ENCODE measurements around the gene ACP1.

ACP1 gene

DNA sequence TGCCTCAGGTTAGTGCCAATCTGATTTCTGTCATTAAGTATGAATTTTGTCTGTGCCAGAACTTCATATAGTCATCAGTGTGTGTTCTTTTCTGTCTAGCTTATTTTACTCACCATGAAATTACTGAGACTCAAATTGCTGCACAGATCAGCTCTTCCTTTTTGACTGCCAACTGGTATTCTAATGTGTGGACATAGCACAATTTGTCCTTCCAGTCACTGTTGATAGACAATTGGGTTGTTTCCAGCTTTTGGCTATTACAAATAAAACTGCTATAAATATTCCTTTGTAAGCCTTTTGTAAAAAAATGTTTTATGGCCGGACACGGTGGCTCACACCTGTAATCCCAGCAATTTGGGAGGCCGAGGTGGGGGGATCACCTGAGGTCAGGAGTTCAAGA lies 8.7 kb upstream of the ACP1 start:
- no peak for DNase-seq

DNA sequence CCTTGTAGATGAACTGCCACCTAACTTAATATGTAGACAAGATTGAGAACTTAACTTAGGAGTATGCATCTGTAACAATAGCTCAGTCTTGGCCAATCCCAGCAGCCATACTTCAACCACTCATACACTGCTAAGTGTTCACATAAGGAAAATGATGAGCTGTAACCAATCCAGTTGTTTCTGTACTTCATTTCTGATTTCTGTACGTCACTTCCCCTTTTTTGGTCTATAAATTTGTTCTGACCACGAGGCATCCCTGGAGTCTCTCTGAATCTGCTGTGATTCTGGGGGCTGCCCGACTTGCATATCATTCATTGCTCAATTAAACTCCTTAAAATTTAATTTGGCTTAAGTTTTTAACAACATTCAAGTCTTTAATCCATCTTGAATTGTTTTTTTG lies 7.3 kb upstream of the ACP1 start:
- DNase-seq, result no peak

DNA sequence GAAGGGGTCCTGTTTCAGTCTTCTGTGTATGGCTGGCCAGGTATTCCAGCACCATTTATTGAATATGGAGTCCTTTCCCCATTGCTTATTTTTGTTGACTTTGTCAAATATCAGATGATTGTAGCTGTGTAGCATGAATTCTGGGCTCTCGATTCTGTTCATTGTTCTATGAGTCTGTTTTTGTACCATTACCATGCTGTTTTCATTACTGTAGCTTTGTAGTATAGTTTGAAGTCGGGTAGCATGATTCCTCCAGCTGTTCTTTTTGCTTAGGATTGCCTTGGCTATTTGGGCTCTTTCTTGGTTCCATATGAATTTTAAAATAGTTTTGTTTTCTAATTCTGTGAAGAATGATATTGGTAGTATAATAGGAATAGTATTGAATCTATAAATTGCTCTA lies 6.9 kb upstream of the ACP1 start:
- DNase-seq, result no peak

DNA sequence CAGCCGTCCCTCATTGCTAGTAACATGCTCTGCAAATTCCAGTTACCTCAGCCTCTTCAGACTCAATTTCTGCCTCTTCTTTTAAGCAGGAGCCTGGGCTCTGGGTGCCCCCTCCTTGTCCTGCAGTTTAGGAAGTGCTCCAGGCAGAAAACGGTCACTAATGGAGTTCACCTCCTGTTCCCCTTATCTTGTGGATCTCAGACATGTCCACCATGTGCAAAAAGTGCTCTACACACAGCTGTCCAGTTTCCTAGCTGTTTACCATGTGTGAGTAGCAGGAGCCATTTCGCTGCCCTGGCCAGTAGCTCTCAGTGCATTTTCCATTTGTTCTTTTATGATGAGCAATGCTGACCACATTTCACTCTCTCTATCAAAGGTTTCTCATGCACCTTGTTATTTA lies 5.8 kb upstream of the ACP1 start:
- DNase-seq, result no peak

DNA sequence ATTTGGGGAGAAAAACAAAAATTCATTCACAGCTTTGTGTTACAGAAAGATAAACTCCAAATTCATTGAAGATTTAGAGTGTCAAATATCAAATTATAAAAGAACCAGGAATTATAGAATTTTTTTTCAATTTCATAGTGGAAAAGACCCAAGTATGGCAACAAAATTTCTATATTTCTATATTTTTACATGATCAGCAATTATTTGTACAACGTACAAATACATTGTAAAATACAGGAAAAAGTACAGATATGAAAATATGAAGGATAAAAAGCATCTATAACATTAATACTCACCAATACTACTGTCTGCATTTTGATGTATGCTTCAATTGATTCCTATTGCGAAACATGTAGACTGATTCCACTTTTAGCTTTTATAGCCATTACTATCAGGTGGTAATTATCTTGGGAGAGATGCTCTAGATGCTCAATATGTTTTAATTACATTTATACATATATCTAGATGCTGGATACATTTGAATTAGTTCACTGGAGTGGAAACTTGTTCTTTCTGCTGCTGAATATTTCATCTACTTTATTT lies 4.9 kb upstream of the ACP1 start:
- no peak for DNase-seq

DNA sequence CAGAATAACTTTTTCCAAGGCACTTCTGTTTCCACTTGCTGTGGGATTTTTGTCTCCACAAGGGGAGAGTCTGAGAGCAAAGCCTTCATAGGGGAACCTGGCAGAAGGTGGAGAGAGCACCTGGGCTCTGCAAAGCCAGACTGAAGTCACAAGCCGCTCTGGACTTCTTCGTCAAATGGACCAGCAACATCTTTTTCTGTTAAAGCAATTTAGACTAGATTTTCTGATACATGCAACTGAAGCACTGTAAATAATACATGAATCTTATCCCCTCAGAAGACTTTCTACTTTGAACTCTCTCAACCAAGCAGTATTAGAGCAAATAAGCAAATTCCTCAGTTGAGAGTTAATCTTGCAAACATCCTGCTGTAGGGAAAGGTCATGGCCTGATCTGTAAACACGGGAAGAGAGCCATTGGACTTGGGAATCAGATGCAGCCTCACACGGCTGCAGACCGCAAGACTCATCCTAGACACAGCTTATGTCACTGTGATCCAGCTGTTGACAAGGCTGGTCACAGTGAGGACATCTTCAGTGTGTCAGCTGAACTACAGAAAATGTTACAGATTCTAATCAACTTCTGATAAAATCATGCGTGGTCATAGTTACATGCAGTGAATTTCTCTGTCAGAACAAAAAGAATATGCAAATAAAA lies 4.1 kb upstream of the ACP1 start:
- no peak for DNase-seq

DNA sequence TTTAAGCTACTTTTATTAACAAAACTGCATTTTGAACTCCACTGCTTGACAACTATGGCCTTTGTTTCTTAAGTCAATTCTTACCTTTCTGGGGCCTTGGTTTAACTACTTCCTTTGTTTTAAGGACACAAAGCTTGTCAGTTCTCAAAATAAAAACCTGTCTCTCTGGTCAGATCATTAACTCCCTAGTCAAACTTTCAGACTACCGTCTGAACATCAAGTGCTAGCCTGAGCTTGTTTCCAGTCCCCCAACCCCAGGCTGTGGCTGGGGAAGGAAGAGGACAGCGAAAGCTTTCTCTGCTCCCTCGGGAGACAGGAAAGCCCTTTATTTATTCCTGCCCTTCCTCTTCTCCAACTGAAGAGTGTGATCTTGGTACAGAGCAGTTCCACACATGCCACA lies 2.6 kb upstream of the ACP1 start:
- no peak for DNase-seq

DNA sequence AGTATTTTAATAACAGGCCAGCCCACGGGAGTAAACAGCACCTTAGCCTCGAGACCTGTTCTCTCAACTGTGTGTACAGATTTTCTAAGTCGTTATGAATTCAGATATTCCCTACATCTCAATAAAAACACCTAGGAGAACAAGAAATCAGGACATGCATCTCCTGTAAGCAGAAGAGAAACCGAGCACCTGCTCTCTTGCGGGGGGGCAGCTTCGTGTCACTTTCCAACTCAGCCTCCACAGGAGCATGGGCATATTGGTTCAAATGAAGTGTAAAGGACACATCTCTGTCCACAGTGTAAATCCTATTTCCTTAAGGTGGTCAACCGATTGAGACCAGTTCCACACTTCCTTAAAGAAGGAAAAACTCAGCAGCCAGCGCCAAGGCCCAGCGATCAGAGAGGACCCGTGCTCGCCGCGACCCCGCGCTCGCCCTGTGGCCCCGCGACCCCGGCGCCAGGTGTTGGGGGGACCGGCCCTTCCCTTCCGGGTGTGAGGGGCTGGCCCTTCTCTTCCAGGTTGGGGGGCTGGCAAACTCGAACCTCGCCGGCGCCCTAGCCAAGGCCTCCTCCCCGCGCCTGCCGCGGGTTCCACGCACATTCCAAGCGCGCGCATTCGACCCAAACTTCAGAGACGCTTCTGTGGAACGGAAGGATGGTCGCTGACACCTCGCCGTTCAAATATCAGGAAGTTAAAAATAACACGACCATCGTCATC lies 1.6 kb upstream of the ACP1 start:
- DNase-seq, result no peak

DNA sequence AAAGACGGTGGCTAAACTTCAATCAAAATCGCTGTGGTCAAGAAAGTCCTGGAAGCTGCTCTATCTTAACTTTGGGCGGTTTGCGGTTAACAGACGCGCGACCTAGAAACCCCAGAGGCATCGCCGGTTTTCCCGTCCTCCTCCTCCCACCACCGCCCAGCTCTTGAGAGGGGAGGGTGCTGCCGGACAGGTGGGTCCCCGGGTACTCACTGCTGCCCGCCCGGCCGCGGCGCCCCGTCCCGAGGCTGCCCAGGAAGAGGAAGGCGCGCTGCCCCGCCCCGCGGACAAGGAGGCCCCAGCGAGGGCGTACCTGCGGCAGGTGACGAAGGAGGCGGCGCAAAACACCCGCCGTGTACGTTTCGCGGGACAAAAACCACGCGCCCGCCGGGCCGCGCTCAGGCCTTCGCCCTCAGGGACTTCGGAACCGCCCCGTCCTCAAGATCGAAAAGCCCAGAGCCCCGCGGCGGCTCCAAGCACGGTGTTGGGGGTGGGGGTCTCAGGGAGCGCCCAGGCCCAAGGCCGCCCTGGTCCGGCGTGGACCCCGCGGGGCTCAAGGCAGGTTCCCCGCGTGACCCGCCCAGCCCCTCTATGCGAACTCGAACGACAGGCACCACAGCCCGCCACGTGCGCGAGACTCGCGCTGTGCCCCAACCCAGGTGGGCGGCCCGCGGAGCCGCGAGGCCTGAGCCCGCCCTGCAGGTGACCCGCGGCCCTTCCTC lies 814 bp upstream of the ACP1 start, which contains the start of gene SH3YL1:
SH3YL1 (minus strand) TSS at position 259 of the 719 bp plus-strand sequence; CDS start at position 211, 48 bp downstream.
- DNase-seq, result peak; percentile 48 to 54

DNA sequence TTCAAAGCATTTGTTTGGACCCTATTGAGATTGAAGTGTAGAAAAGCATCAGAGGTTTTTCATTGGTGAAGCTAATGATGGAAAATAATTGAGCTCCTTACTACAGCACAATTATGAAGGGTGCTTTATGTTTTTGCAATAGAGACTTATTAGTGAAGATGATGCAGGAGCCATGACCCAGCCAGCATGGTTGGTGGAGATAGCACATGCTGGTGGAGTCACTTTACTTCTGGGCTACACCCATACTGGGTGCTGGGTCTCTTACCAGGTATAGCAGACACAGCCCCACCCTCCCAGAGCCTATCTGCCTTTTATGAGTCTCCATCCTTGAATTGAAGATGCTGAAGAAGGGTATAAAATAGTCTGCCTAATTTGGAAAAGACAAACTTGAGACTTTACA lies 3.6 kb downstream of the ACP1 start:
- DNase-seq, result no peak

DNA sequence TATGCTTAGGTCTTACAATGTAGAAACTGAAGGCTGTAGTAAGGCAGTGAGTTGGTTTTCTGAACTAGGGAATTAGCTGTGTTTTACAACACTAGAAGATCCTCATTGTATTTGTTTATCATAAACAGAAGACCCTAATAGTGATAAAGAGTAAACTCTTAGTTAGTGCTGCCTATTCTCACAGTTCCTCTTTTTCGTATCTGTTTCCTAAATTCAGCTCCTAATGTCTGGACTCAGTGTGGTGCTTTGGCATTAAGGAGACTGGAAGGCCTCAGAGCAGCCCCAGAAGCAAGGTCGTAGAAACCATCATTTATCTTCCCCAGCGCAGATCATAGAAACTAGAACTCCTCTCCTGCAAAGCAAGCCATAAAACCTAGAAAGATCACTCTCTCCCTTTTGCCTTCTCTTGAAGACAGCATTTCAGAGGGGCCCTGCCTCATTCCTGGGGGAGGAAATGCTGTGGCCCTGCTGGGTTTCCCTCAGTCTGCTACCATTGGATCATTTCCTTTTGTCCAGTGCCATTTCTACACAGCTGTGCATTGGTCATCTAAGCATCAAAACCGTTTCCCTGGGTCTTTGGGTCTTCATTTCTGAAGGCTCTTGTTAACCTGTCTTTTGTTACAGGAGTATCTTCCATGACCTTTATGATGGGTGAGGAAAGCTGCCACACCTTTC lies 4.7 kb downstream of the ACP1 start:
- no peak for DNase-seq

DNA sequence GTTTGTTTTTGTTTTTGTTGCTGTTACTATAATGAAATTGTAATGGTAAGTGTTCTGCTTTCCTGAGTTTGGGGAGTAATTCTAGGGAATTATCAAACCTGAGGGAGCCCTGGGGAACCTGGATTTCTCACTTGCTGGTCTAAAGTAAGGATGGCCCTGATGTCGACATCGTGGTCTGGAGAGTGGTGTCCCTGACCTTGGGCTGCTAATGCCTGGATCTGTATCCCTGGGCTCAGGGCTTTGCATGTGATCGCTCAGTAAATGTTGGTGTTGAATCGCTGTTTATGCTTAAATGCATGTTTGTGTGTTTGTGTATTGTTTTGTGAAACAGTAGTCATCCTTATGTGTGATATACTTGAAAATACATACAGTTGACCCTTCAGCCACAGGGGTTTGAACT lies 6.1 kb downstream of the ACP1 start:
- DNase-seq, result no peak

DNA sequence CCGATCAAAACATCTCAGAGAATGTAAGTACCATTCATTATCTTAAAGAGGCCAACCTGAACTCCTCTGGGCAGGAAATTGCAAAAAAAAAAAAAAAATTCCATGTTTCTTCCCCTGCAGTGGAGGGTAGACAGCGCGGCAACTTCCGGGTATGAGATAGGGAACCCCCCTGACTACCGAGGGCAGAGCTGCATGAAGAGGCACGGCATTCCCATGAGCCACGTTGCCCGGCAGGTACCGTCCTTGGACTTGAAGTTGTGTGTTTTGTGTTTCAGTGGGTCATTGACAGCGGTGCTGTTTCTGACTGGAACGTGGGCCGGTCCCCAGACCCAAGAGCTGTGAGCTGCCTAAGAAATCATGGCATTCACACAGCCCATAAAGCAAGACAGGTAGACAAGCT lies 7.2 kb downstream of the ACP1 start:
- DNase-seq, result no peak

DNA sequence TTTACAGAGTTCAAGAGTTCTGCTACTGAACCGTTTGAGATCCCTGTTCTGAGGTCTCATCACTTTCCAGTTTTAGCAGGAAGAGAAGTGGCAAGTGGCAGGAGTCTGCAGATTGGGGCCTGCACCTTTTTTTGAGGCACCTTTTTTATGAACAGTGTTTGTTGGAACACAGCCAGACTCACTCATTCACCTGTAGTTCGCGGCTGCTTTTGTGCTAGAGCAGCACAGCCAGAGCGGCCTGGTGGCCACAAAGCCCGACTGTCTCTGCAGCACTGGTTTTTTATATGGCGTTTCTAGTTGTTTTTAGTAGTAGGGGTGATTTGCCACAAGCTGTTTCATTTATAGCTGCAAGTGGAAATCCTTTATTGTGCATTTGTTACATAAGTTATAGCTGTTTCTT lies 8.6 kb downstream of the ACP1 start:
- DNase-seq, result no peak

DNA sequence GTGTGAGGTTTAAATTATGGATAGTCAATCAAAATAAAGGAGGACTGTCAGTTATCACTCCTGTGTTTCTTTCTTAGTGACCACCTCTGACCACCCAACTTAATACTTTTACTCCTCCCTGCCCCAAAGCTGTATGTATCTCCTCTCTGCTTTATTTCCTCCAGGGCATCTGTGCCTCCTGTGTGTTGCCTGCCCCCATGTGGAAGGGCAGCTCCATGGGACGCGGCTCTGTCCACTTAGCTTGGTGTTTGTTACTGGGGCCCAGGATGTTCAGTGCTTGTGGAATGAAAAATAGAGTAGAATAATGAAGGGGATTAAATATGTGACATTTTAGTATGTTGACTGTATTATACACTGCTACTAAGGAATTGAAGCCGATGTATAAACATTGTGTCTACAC lies 9.8 kb downstream of the ACP1 start:
- DNase-seq, result no peak

DNA sequence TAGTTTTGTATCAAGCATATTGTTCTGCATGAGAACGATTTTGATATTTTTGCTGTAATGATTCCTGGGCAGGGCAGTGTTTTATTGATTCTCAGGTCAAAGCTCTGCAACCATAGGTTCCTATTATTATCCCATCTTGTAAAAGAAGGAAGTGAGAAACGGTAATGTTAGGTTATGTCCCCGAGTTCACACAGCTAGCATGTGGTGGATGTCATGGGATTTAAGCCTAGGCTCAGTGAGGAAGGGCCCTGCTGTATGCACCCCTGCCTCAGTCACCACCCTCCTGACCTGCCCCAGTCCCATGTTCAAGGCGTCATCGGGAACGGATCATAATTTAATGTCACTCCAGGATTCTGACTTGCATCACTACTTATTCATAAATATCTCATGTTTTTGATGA lies 10.7 kb downstream of the ACP1 start:
- DNase-seq, result no peak

DNA sequence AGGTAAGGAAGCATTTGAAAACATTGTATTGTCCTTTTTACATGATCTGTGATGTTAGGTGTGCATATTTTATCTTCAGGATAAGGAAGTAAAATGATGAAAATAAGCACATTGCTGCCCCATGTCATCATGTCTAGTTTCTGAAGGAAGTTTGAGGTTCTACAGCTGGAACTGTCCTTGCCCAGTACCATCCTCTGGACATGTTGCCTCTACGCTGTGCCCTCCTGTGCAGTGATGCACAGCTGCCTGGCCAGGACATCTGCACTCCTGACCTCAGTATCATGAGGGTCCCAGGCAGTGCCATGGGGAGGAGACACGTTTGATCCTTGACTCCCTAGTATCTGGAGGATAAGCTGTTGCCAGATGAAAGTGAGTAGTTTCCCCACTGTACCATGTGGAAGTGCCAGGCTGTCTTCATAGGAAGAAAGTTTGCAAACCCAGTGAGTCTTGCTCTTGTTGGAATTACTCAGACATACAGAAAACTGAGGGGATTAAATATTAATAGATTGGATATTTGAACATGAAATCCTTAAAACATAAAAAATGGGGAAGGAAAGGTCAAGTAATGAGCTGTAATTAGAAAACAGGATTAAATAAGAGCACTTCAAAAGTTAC lies 13.7 kb downstream of the ACP1 start:
- DNase-seq, result no peak

DNA sequence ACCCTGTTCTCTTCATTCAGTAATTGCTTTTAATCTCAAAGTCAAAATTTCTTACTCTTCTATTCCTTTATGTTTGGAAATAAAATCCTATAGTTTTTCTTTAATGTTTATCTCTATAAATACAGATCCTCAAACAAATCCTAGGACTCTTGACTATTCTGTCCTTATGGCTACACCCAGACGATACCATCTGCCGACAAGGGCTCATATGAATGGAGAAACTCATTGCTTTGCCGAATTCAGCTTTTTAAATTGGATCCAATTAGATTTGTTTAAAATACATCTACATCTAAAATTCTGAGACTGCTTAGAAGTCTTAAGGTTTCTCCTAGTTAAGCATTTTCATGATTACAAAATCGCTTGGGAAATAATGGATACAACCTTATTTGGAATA lies 14.2 kb downstream of the ACP1 start:
- no peak for DNase-seq

DNA sequence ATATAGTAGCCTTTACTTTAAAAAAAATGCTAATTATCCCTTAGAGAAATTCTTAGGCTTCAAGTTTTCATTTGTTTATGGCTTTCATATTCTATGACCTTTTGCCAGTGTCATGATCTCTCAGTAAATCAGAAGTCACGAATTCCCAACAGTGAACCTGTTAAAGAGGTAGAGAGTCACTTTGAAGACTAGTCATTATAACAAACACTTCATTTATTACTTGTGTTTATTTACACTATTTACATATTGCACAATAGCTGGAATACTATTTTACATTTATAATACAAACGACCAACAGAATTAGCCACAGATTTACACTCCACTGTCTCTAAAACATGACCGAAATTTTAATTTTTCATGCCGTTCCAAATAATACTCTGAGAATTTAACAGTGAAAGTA lies 14.6 kb downstream of the ACP1 start:
- no peak for DNase-seq

DNA sequence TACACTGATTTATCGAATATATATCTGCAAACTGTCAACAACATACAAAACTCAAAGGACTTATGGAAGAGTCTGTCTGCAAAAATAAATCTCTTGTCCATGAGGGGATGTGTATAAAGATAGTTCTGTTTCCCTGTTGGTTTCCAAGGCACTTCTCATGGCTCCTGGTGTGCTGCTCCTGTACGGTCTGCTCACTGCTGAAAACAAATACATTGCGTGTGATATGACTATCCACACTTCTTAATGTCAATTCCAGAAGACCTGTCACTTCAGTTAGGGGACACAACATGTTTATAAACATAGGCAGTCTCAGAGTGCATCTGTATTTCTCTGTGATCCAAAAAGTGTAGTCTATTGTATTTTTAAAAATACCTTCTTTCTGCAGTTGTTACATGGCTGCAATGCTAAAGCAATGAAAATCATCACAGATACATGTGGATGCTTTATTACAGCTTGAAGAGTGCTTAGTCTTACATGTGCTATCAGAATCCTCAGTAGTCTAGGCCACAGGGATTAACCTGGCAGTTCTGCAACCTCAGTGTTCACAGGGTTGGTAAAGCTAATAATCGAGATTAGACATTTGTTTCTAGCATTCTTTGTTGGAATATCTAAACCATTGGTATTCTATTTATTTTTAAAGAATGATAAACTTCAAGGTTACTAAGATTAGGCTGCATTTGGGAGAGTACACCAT lies 15.4 kb downstream of the ACP1 start:
- DNase-seq, result no peak

DNA sequence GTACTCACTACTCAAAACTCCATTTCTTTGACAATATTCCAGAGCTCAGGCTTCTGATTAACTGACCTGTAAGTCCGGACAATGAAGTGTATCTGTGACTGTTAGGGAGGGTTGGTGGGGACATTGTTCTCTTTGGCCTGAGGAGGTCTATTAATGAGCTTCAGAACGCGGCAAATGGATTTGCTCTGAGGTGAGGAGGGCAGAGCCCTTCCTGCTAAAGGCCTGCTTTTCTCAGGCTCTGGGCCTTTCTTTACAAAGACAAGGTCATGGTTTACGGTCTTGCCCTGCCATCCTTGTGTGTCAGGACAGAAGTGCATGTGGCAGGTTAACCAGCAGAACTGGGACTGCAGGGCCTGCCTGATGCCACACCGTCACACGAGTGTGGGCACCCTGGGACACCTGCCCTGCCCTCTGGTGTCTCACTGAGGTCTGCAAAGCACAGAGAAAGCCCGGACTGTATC lies 15.9 kb downstream of the ACP1 start:
- no peak for DNase-seq

DNA sequence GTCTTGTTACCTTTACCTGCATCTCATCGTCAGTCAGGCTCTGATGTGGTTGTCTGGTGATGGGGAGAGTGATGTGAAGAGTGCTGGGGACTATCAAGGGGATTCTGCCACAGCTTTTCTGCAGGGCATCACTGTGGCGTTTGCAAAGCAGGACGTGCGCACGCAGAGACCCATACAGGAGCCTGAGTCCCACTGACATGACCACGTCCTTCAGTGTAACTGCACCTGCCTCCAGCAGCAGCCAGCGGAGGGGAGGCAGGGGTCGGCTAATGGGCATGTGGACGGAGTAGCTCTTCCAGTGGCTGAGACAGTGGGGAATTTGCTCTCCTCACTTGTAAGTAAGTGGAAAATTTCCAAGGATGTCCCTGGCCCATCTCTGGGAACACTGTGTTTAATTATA lies 16.6 kb downstream of the ACP1 start:
- no peak for DNase-seq
